ENCODE results near the gene ENTPD2.

The ENTPD2 gene

GRCh38 chr9:137065336-137065967 is 11.6 kb upstream of the ENTPD2 start (continued):
- TF ChIP-seq ZNF335 (tag by site-specific recombination; conservative IDR thresholded peaks at IDR 0.05): no peak
- no peak for TF ChIP-seq ZNF266 (tag by site-specific recombination; IDR thresholded peaks at IDR 0.05; ENCODE audit: low read depth)
- TF ChIP-seq SCRT2 (tag by site-specific recombination; IDR thresholded peaks at IDR 0.05): no peak

GRCh38 chr9:137064880-137065164 is 11.0 kb upstream of the ENTPD2 start:
- Histone ChIP-seq H3K9me3 (ENCODE audit: control insufficient read depth, insufficient read depth, low read depth, low read length) (no peaks in the 10 kb centered on the region), H3K27ac (ENCODE audit: extremely low read depth, low read depth, low read length) (no peak overlapping the region), H3K4me1 (ENCODE audit: control insufficient read depth, insufficient read depth, low read length) (peaks cover 6% of the 10 kb centered on the region; the same call in 1 of the 2 replicates), H3K4me3 (ENCODE audit: low read depth, low read length) (no peak overlapping the region), H3K36me3 (ENCODE audit: control insufficient read depth in 2 of 2, insufficient read depth in 1 of 2, low read length in 2 of 2) (peaks cover 0 to 17% of the 10 kb centered on the region in 2 experiments; a peak in 1 of 3 replicates)
- TF ChIP-seq EGR2 (tag by site-specific recombination; IDR thresholded peaks at IDR 0.05; ENCODE audit: low read depth) (0 out of 2 replicates have a peak, but pooled peaks have one; percentile 56), ZFHX2 (tag by site-specific recombination; conservative IDR thresholded peaks at IDR 0.05) (peak; percentile 52; the same call in 1 of the 2 replicates), ZNF548 (tag by site-specific recombination; IDR thresholded peaks at IDR 0.05) (no peak)
- CTCF ChIA-PET: interaction anchor here (0.6 to 11.3 kb wide), 16 partner anchors 8 to 335 kb away, joined by 3 to 237 read pairs (median 12); partner anchors contain the start of genes ABCA2, ENTPD2, MAN1B1 and NPDC1
- POLR2A ChIA-PET: interaction anchor here (9.1 kb wide), 1 partner anchor 19 kb away, joined by 137 read pairs; the partner anchor contains the start of gene MAN1B1

GRCh38 chr9:137064027-137064879 is 10.4 kb upstream of the ENTPD2 start:
- H3K4me1 ChIP-seq (ENCODE audit: control insufficient read depth, insufficient read depth, low read length): peaks cover 3% of the 10 kb centered on the region; the same call in 1 of the 2 replicates
- peaks cover 0 to 17% of the 10 kb centered on the region in 2 experiments; a peak in 1 of 3 replicates for H3K36me3 ChIP-seq (ENCODE audit: control insufficient read depth in 2 of 2, insufficient read depth in 1 of 2, low read length in 2 of 2)
- H3K4me3 ChIP-seq (ENCODE audit: low read depth, low read length): no peak overlapping the region
- POLR2A ChIA-PET: interaction anchor here (0.6 to 1.5 kb wide), 9 partner anchors 12 to 264 kb away, joined by 3 to 9 read pairs (median 4); partner anchors contain the start of genes MAN1B1, NPDC1, TUBB4B and UAP1L1
- no peak overlapping the region for H3K27ac ChIP-seq (ENCODE audit: extremely low read depth, low read depth, low read length)
- H3K9me3 ChIP-seq (ENCODE audit: control insufficient read depth, insufficient read depth, low read depth, low read length): no peaks in the 10 kb centered on the region
- CTCF ChIA-PET: interaction anchor here (0.6 to 11.3 kb wide), 27 partner anchors 8 to 339 kb away, joined by 3 to 237 read pairs (median 4); partner anchors contain the start of genes ABCA2, ENTPD2, MAN1B1 and NPDC1
- TF ChIP-seq ZNF324 (tag by site-specific recombination; IDR thresholded peaks at IDR 0.05) (no peak), ZNF433 (tag by site-specific recombination; IDR thresholded peaks at IDR 0.05; ENCODE audit: low read depth) (no peak), CTCF (tag by site-specific recombination; IDR thresholded peaks at IDR 0.05) (peak; percentile 95), ZNF600 (tag by site-specific recombination; IDR thresholded peaks at IDR 0.05) (peak; percentile 73), KLF1 (tag by site-specific recombination; IDR thresholded peaks at IDR 0.05) (0 out of 2 replicates have a peak, but pooled peaks have one; percentile 22), ZBTB26 (tag by site-specific recombination; optimal IDR thresholded peaks at IDR 0.05) (peak; percentile 27), ZNF132 (tag by site-specific recombination; IDR thresholded peaks at IDR 0.05; ENCODE audit: borderline replicate concordance) (no peak), ZFHX2 (tag by site-specific recombination; conservative IDR thresholded peaks at IDR 0.05) (peak; percentile 82), BCL11B (tag by site-specific recombination; IDR thresholded peaks at IDR 0.05; ENCODE audit: low read depth) (peak; percentile 49; the same call in 1 of the 2 replicates), PRDM10 (tag by site-specific recombination; IDR thresholded peaks at IDR 0.05) (peak; percentile 81), EGR2 (tag by site-specific recombination; IDR thresholded peaks at IDR 0.05; ENCODE audit: low read depth) (peak; percentile 60), ZNF169 (tag by site-specific recombination; IDR thresholded peaks at IDR 0.05) (no peak), KLF17 (tag by site-specific recombination; IDR thresholded peaks at IDR 0.05) (peak; percentile 24; the same call in 1 of the 2 replicates), ZNF654 (tag by site-specific recombination; IDR thresholded peaks at IDR 0.05; ENCODE audit: low read depth) (peak; percentile 48), ZNF114 (tag by site-specific recombination; IDR thresholded peaks at IDR 0.05) (no peak), KLF9 (tag by site-specific recombination; IDR thresholded peaks at IDR 0.05; ENCODE audit: low read depth) (peak; percentile 67), TRIM28 (IDR thresholded peaks at IDR 0.05; ENCODE audit: borderline replicate concordance, low read length) (no peak), IKZF3 (tag by site-specific recombination; IDR thresholded peaks at IDR 0.05) (peak; percentile 45; the same call in 1 of the 2 replicates), ZBTB48 (tag by site-specific recombination; IDR thresholded peaks at IDR 0.05) (peak; percentile 64)
